K562 (cell line): ENCODE data around the gene MRPS6. TPM values are rescaled to one million over a fixed set of nuclear protein-coding genes. Genes with fewer than 3 reads are reported as not detected.
A peak's percentile ranks its signal among the peaks of the same experiment; 100 is the strongest.

ENCODE experiments used
- BRCA1 ChIP-seq, 2 experiments: fragments of 450-650 bp in 1 of 2; sonication (generic) in 1 of 2; formaldehyde crosslinking in 1 of 2; IDR thresholded peaks; 2 replicates each; pipeline versions ENCODE4 v1.5.0 to v1.6.1; 2017 to 2020; ENCODE audit warnings: mild to moderate bottlenecking in 1 of 2, missing genetic modification reagents in 1 of 2
- CBX3 ChIP-seq, 2 experiments: IDR thresholded peaks; 1 replicate in 1 of 2; 2 replicates in 1 of 2; pipeline ENCODE4 v1.6.1; 2012; ENCODE audit warnings: inconsistent platforms in 2 of 2, low read length in 2 of 2, borderline replicate concordance in 1 of 2, control low read depth in 1 of 2
- ETS1 ChIP-seq: conservative IDR thresholded peaks from 2 replicates; pipeline ENCODE4 v1.6.1; 2011; ENCODE audit warnings: low read depth, mild to moderate bottlenecking, low read length; ENCODE audit not compliant: control insufficient read depth
- FOSL1 ChIP-seq: fragments of 200-800 bp; sonication (Bioruptor generic); conservative IDR thresholded peaks from 2 replicates; pipeline ENCODE4 v1.6.1; 2016; ENCODE audit warnings: missing genetic modification characterization, missing compliant biosample characterization
- FOXK2 ChIP-seq, 2 experiments: fragments of 450-650 bp; IDR thresholded peaks in 1 of 2; conservative IDR thresholded peaks in 1 of 2; 2 replicates each; pipeline ENCODE4 v1.6.1; 2016; ENCODE audit warnings: low read depth in 2 of 2, mild to moderate bottlenecking in 1 of 2
- IRF2 ChIP-seq: sonication (generic); formaldehyde crosslinking; IDR thresholded peaks from 2 replicates; pipeline ENCODE4 v1.8.1; 2022; ENCODE audit warnings: mild to moderate bottlenecking, missing genetic modification reagents
- JUN ChIP-seq, 2 experiments: sonication (generic) in 1 of 2; formaldehyde crosslinking in 1 of 2; IDR thresholded peaks; 2 replicates each; pipeline versions ENCODE4 v1.6.1 to v1.8.0; 2012 to 2022; ENCODE audit warnings: borderline replicate concordance in 2 of 2, mild to moderate bottlenecking in 2 of 2, improper control_type of control experiment in 1 of 2, low read depth in 1 of 2, low read length in 1 of 2, missing genetic modification reagents in 1 of 2
- LEF1 ChIP-seq: fragments of 450-650 bp; IDR thresholded peaks from 2 replicates; pipeline ENCODE4 v1.6.1; 2016; ENCODE audit warnings: mild to moderate bottlenecking
- NKRF ChIP-seq: fragments of 450-650 bp; IDR thresholded peaks from 2 replicates; pipeline ENCODE4 v1.6.1; 2016; ENCODE audit warnings: borderline replicate concordance
- PHTF2 ChIP-seq: fragments of 250-450 bp; sonication (Bioruptor Pico); IDR thresholded peaks from 2 replicates; pipeline ENCODE4 v1.5.0; 2021; ENCODE audit warnings: mild to moderate bottlenecking
- POLR2G ChIP-seq: fragments of 200-400 bp; formaldehyde crosslinking; IDR thresholded peaks from 2 replicates; pipeline ENCODE4 v1.6.1; 2017; ENCODE audit warnings: low read depth, mild to moderate bottlenecking, antibody characterized with exemption, low read length, moderate library complexity
- PTTG1 ChIP-seq: fragments of 450-650 bp; IDR thresholded peaks from 2 replicates; pipeline ENCODE4 v1.6.1; 2016; ENCODE audit warnings: low read depth, mild to moderate bottlenecking, missing genetic modification characterization, missing compliant biosample characterization
- SMARCB1 ChIP-seq: IDR thresholded peaks from 2 replicates; pipeline ENCODE4 v1.6.1; 2011; ENCODE audit warnings: improper control_type of control experiment, low read depth; ENCODE audit not compliant: insufficient read length
- SREBF1 ChIP-seq: fragments of 150-350 bp; IDR thresholded peaks from 2 replicates; pipeline ENCODE4 v1.6.1; 2014; ENCODE audit warnings: antibody characterized with exemption, low read depth, low read length, borderline replicate concordance
- TAF1 ChIP-seq: IDR thresholded peaks from 2 replicates; pipeline ENCODE4 v1.6.1; 2011; ENCODE audit warnings: mild to moderate bottlenecking, low read length, moderate library complexity; ENCODE audit not compliant: insufficient read depth, control insufficient read depth, severe bottlenecking; ENCODE audit errors: extremely low read depth
- TCF7 ChIP-seq: sonication (generic); IDR thresholded peaks from 2 replicates; pipeline ENCODE4 v1.6.1; 2016; ENCODE audit warnings: antibody characterized with exemption, borderline replicate concordance
- ZNF133 ChIP-seq: fragments of 250-450 bp; sonication (Bioruptor Pico); IDR thresholded peaks from 2 replicates; pipeline ENCODE4 v1.4.0; 2020; ENCODE audit warnings: mild to moderate bottlenecking
- ZNF431 ChIP-seq: sonication (generic); formaldehyde crosslinking; IDR thresholded peaks from 2 replicates; pipeline ENCODE4 v1.8.0; 2022; ENCODE audit warnings: mild to moderate bottlenecking, missing genetic modification reagents
- ZNF518B ChIP-seq: fragments of 250-450 bp; sonication (Bioruptor Pico); IDR thresholded peaks from 2 replicates; pipeline ENCODE4 v1.5.0; 2021; ENCODE audit warnings: mild to moderate bottlenecking, moderate library complexity
- ZNF586 ChIP-seq: fragments of 450-650 bp; formaldehyde crosslinking; conservative IDR thresholded peaks from 2 replicates; pipeline ENCODE4 v1.4.0; 2020; ENCODE audit warnings: mild to moderate bottlenecking, moderate library complexity
- polyA plus RNA-seq, 8 experiments: library from polyadenylated mRNA; depleted of rRNA in 4 of 8; stranded (reverse) in 5 of 8; unstranded in 3 of 8; fragments of >200 nt; fragmentation: Nextera tagmentation in 2 of 8; fragmentation: Illumina TruSeq in 1 of 8; extraction: Ambion mirVana in 2 of 8; extraction: Trizol in 1 of 8; gene quantifications; 2 replicates each; pipeline versions ENCODE4 v1.2.1 to v1.2.3, GENCODE V29; 2011 to 2014; ENCODE audit warnings: inconsistent platforms in 1 of 8, missing spikeins in 1 of 8
- total RNA-seq, 7 experiments: library from RNA; depleted of rRNA in 6 of 7; stranded (reverse); fragments of >200 nt in 6 of 7; fragmentation: Illumina TruSeq in 2 of 7; extraction: Trizol in 2 of 7; gene quantifications; 2 replicates each; pipeline versions ENCODE4 v1.2.1 to v1.2.3, GENCODE V29; 2011 to 2021; ENCODE audit warnings: low replicate concordance in 1 of 7

MRPS6 gene
- total and polyA plus RNA-seq, 9 of the 15 experiments (the other 6 are each of a cell fraction or from before 2014, with no cell fraction given), result 26.1 to 72.0 (median 39.3) TPM

- TF ChIP-seq ZNF518B (CRISPR knock-in tag) (no peak), FOXK2 (conservative IDR thresholded peaks at IDR 0.05 in 1 of 2, IDR thresholded peaks at IDR 0.05 in 1 of 2; ENCODE audit: low read depth in 2 of 2) (no peak), TAF1 (no peak), POLR2G (no peak), PTTG1 (no peak), ZNF431 (no peak), ETS1 (no peak; the same call in 1 of the 2 replicates), ZNF586 (CRISPR knock-in tag) (no peak), NKRF (no peak), FOSL1 (peak; percentile 75), IRF2 (CRISPR knock-in tag) (no peak), JUN (IDR thresholded peaks at IDR 0.05; ENCODE audit: borderline replicate concordance, low read depth, low read length) (peak; percentile 91), JUN (CRISPR knock-in tag; IDR thresholded peaks at IDR 0.05; ENCODE audit: borderline replicate concordance) (no peak), ZNF133 (CRISPR knock-in tag) (no peak), PHTF2 (CRISPR knock-in tag) (no peak), SREBF1 (no peak), TCF7 (no peak), CBX3 (IDR thresholded peaks at IDR 0.05; ENCODE audit: borderline replicate concordance in 1 of 2, low read length in 2 of 2) (peak in 1 of 2 experiments; percentile 72; a peak in 1 of 3 replicates), BRCA1 (IDR thresholded peaks at IDR 0.05) (no peak), BRCA1 (CRISPR knock-in tag; IDR thresholded peaks at IDR 0.05) (no peak), SMARCB1 (no peak), LEF1 (no peak)
Measured at GRCh38 chr21:34029743-34030528, 43.4 kb upstream of the MRPS6 start (continued).
